GM12878 (cell line): Measurements from ENCODE around the gene PC.

Experiments
- DPF2 ChIP-seq: fragments of 450-650 bp; IDR thresholded peaks from 2 replicates; pipeline ENCODE4 v1.6.1; 2017; ENCODE audit warnings: mild to moderate bottlenecking
- EGR1 ChIP-seq, 2 experiments: IDR thresholded peaks; 1 replicate in 1 of 2; 2 replicates in 1 of 2; pipeline ENCODE4 v1.6.1; 2011 to 2012; ENCODE audit warnings: low read depth in 2 of 2, low read length in 2 of 2, borderline replicate concordance in 1 of 2, mild to moderate bottlenecking in 1 of 2, moderate library complexity in 1 of 2
- EP300 ChIP-seq, 2 experiments: fragments of 150-350 bp in 1 of 2; IDR thresholded peaks; 2 replicates each; pipeline ENCODE4 v1.6.1; 2011 to 2012; ENCODE audit warnings: low read depth in 2 of 2, low read length in 2 of 2, borderline replicate concordance in 1 of 2, improper control_type of control experiment in 1 of 2, inconsistent platforms in 1 of 2; ENCODE audit not compliant: control insufficient read depth in 1 of 2
- GABPA ChIP-seq: IDR thresholded peaks from 2 replicates; pipeline ENCODE4 v1.6.1; 2014; ENCODE audit warnings: antibody characterized with exemption, low read depth, mild to moderate bottlenecking, inconsistent platforms
- NFIC ChIP-seq: IDR thresholded peaks from 2 replicates; pipeline ENCODE4 v1.6.1; 2012; ENCODE audit warnings: low read depth, mild to moderate bottlenecking, inconsistent platforms, low read length, moderate library complexity
- POLR2A ChIP-seq: IDR thresholded peaks from 2 replicates; pipeline ENCODE4 v1.6.1; 2011; ENCODE audit warnings: low read depth, mild to moderate bottlenecking, low read length
- POLR2AphosphoS5 ChIP-seq: IDR thresholded peaks from 2 replicates; pipeline ENCODE4 v1.6.1; 2011; ENCODE audit warnings: mild to moderate bottlenecking, low read length, inconsistent platforms
- RAD21 ChIP-seq: IDR thresholded peaks from 2 replicates; pipeline ENCODE4 v1.6.1; 2011; ENCODE audit warnings: mild to moderate bottlenecking, low read depth, low read length, moderate library complexity; ENCODE audit not compliant: insufficient read depth
- STAT3 ChIP-seq: IDR thresholded peaks from 2 replicates; pipeline ENCODE4 v1.6.1; 2011; ENCODE audit warnings: low read depth, low read length, improper control_type of control experiment
- YY1 ChIP-seq: IDR thresholded peaks from 2 replicates; pipeline ENCODE4 v1.6.1; 2011; ENCODE audit warnings: low read depth, mild to moderate bottlenecking, low read length
- TF ChIP-seq, protein P1 (sequence below): IDR thresholded peaks from 2 replicates; pipeline ENCODE4 v1.6.1; 2012; ENCODE audit warnings: low read depth, low read length, improper control_type of control experiment

DNA sequence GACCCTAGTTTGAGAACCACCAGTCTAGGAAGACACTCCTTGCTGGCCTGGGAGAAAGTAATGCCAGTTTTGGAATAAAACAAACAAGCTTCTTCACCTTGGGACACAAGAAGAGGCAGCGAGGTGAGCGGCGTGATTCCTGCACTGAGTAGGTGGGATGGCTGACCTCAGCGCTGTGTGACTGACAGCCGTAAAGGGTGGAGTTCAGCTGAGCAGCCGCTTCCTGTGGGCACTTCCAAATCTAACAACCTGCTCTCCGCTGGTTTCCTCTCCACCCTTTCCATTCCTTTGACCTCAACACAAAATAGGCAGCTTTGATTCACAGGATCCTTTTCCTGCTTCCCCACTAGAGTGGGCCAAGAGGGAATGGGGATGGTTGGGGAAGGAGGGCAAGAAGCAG lies 45.8 kb downstream of the PC start:
- TF ChIP-seq POLR2A (no peak), STAT3 (no peak), POLR2AphosphoS5 (no peak), RAD21 (no peak), EGR1 (IDR thresholded peaks at IDR 0.05; ENCODE audit: borderline replicate concordance in 1 of 2, low read depth in 2 of 2, low read length in 2 of 2) (no peak), DPF2 (no peak), YY1 (no peak), EP300 (IDR thresholded peaks at IDR 0.05; ENCODE audit: borderline replicate concordance in 1 of 2, control insufficient read depth in 1 of 2, low read depth in 2 of 2, low read length in 2 of 2) (no peak), GABPA (no peak), NFIC (no peak)
- TF ChIP-seq, protein P1, sequence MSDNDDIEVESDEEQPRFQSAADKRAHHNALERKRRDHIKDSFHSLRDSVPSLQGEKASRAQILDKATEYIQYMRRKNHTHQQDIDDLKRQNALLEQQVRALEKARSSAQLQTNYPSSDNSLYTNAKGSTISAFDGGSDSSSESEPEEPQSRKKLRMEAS: no peak
